B cell (primary cell): Measurements from ENCODE around the gene ZNF19. TPM values are rescaled to one million over a fixed set of nuclear protein-coding genes. Genes with fewer than 3 reads are reported as not detected.

Source experiments
- ATAC-seq: fragments of 200-7000 bp; cut with Tn5 transposase; one replicate; pipeline ENCODE4 v1.10.0; 2021; ENCODE audit warnings: low read depth, mild to moderate bottlenecking, moderate number of reproducible peaks, moderate library complexity
- CTCF ChIA-PET: fragments of 350-600 bp; sonication (Branson Sonifier 250); formaldehyde crosslinking; loops from one replicate; lab custom pipeline; 2021; ENCODE audit warnings: antibody characterized with exemption, inconsistent platforms; lab: Charles Lee
- POLR2A ChIA-PET: fragments of 350-600 bp; sonication (Branson Sonifier 250); formaldehyde crosslinking; loops from one replicate; lab custom pipeline; 2021; ENCODE audit warnings: antibody characterized with exemption; lab: Charles Lee
- DNase-seq: peaks from one replicate; pipeline ENCODE4 v3.0.0; 2013
- H2AFZ ChIP-seq: 2 replicates; pipeline ENCODE4 v1.6.1; 2012; ENCODE audit warnings: mild to moderate bottlenecking, low read depth, low read length; ENCODE audit not compliant: insufficient read depth, poor library complexity, severe bottlenecking
- H3K27ac ChIP-seq, 2 donors: 1 replicate in 1 of 2; 2 replicates in 1 of 2; pipeline ENCODE4 v1.5.1; 2012 to 2013; ENCODE audit warnings: low read length in 2 of 2, mild to moderate bottlenecking in 2 of 2, moderate library complexity in 1 of 2
- H3K27me3 ChIP-seq, 4 experiments: fragments of 200-600 bp in 1 of 4; sonication (generic) in 1 of 4; replicated peaks in 1 of 4; 1 replicate in 2 of 4; 2 replicates in 2 of 4; pipeline versions ENCODE4 v1.6.1 to v1.7.0; 2013 to 2016; ENCODE audit warnings: low read length in 3 of 4, mild to moderate bottlenecking in 2 of 4, mixed read lengths in 1 of 4, moderate library complexity in 1 of 4; ENCODE audit not compliant: insufficient read depth in 4 of 4, control insufficient read depth in 3 of 4; ENCODE audit errors: control extremely low read depth in 1 of 4
- H3K36me3 ChIP-seq, 2 experiments: replicated peaks in 1 of 2; 1 replicate in 1 of 2; 2 replicates in 1 of 2; pipeline versions ENCODE4 v1.6.1 to v1.7.1; 2013; ENCODE audit warnings: low read length in 1 of 2; ENCODE audit not compliant: insufficient read depth in 2 of 2, control insufficient read depth in 1 of 2; ENCODE audit errors: control extremely low read depth in 1 of 2, extremely low read depth in 1 of 2
- H3K4me1 ChIP-seq, 2 donors: fragments of 200-600 bp in 1 of 2; sonication (generic) in 1 of 2; 1 replicate in 1 of 2; 2 replicates in 1 of 2; pipeline versions ENCODE4 v1.5.1 to v1.6.1; 2013 to 2017; ENCODE audit warnings: low read length in 2 of 2; ENCODE audit not compliant: control insufficient read depth in 2 of 2, insufficient read depth in 2 of 2
- H3K4me2 ChIP-seq: replicated peaks from 2 replicates; pipeline ENCODE3; 2012; ENCODE audit warnings: mild to moderate bottlenecking, low read depth, low read length; ENCODE audit not compliant: poor library complexity, severe bottlenecking
- H3K4me3 ChIP-seq, 5 experiments: fragments of 200-600 bp in 1 of 5; sonication (generic) in 1 of 5; 1 replicate in 3 of 5; 2 replicates in 2 of 5; pipeline versions ENCODE4 v1.5.1 to v1.7.0; 2011 to 2016; ENCODE audit warnings: low read length in 4 of 5, mild to moderate bottlenecking in 4 of 5, low read depth in 2 of 5, control low read depth in 1 of 5, moderate library complexity in 1 of 5; ENCODE audit not compliant: insufficient read depth in 1 of 5; ENCODE audit errors: control extremely low read depth in 1 of 5, extremely low read depth in 1 of 5
- H3K79me2 ChIP-seq: fragments of 200-600 bp; sonication (generic); one replicate; pipeline ENCODE4 v1.6.0; 2016; ENCODE audit warnings: low read length; ENCODE audit not compliant: control insufficient read depth, insufficient read depth
- H3K9ac ChIP-seq: fragments of 200-600 bp; sonication (generic); 2 replicates; pipeline ENCODE4 v1.6.1; 2017; ENCODE audit warnings: mild to moderate bottlenecking, low read length, moderate library complexity
- H3K9me3 ChIP-seq, 3 donors: one replicate each; pipeline versions ENCODE4 v1.6.1 to v1.7.1; 2013; ENCODE audit warnings: low read length in 2 of 3; ENCODE audit not compliant: control insufficient read depth in 2 of 3, insufficient read depth in 1 of 3; ENCODE audit errors: control extremely low read depth in 1 of 3
- H4K20me1 ChIP-seq: 2 replicates; pipeline ENCODE4 v1.6.0; 2012; ENCODE audit warnings: mild to moderate bottlenecking, low read length; ENCODE audit not compliant: insufficient read depth, control insufficient read depth, poor library complexity, severe bottlenecking
- H3K27ac Mint-ChIP-seq: one replicate; pipeline ENCODE4 v1.8.0; 2021; ENCODE audit warnings: mixed read lengths
- H3K27me3 Mint-ChIP-seq: one replicate; pipeline ENCODE4 v1.8.0; 2021; ENCODE audit warnings: mixed read lengths
- H3K4me1 Mint-ChIP-seq: one replicate; pipeline ENCODE4 v1.8.0; 2021; ENCODE audit warnings: mixed read lengths
- H3K4me3 Mint-ChIP-seq: one replicate; pipeline ENCODE4 v1.8.0; 2021; ENCODE audit warnings: mixed read lengths
- H3K9me3 Mint-ChIP-seq: one replicate; pipeline ENCODE4 v1.8.0; 2022; ENCODE audit warnings: mixed read lengths; ENCODE audit not compliant: insufficient read depth
- EZH2 ChIP-seq: IDR thresholded peaks from 2 replicates; pipeline ENCODE4 v1.6.1; 2012; ENCODE audit warnings: borderline replicate concordance, low read depth, mild to moderate bottlenecking, moderate library complexity, low read length; ENCODE audit not compliant: insufficient read depth, poor library complexity, severe bottlenecking
- WGBS: methylation state at CpG from one replicate; pipeline ENCODE4 v1.1.5; 2013; ENCODE audit warnings: missing lambda C conversion rate; ENCODE audit not compliant: insufficient coverage; 5-methylcytosine and 5-hydroxymethylcytosine counted together
- intact Hi-C: fragments of 100-400 bp; cut with micrococcal nuclease; formaldehyde crosslinking; loops from one replicate; pipeline ENCODE4 v1.10.0; 2022
- polyA plus RNA-seq: library from polyadenylated mRNA; depleted of rRNA; stranded (reverse); fragments of >200 nt; gene quantifications from 2 replicates; pipeline ENCODE4 v1.2.3, GENCODE V29; 2012
- total RNA-seq, 2 donors: library from RNA; stranded (reverse); fragments of 120-200 nt in 1 of 2; gene quantifications; 1 replicate in 1 of 2; 2 replicates in 1 of 2; pipeline versions ENCODE4 v1.2.3 to v1.2.4, GENCODE V29; 2013 to 2022
- TF ChIP-seq, protein P1 (sequence below): fragments of 200-600 bp; IDR thresholded peaks from one replicate; pipeline ENCODE4 v1.8.0; 2022; ENCODE audit warnings: antibody characterized with exemption, mild to moderate bottlenecking

ZNF19 gene
- total and polyA plus RNA-seq, 2 donors (not counting 1 experiment from before 2014, with no cell fraction given) = 2.4 to 12.6 TPM

GRCh38 chr16:71479420-71479819 is 9.7 kb downstream of the ZNF19 start:
- Histone ChIP-seq H3K9ac (no peak overlapping the region), H2AFZ (no peak overlapping the region), H3K27me3 (no peaks in the 10 kb centered on the region), H3K27ac (no peak overlapping the region), H3K4me3 (no peak overlapping the region), H3K79me2 (peaks cover 19% of the 10 kb centered on the region), H3K9me3 (no peaks in the 10 kb centered on the region), H4K20me1 (no peaks in the 10 kb centered on the region), H3K4me1 (peaks cover 6 to 8% of the 10 kb centered on the region in 2 donors), H3K4me2 (no peak overlapping the region), H3K36me3 (peaks cover 0 to 33% of the 10 kb centered on the region in 2 experiments)
- ChIA-PET POLR2A (no interaction called here), CTCF (interaction anchor here (0.6 to 1.2 kb wide), 2 partner anchors 15 to 130 kb away, joined by 3 to 4 read pairs; no protein-coding TSS in a partner anchor)
- no peak overlapping the region for H3K27ac Mint-ChIP-seq
- no peaks in the 10 kb centered on the region for H3K9me3 Mint-ChIP-seq
- H3K4me1 Mint-ChIP-seq = peaks cover 9% of the 10 kb centered on the region
- WGBS = 67% methylated on average over 3 of the region's 3 CpGs
- ATAC-seq (no peak), DNase-seq (no peak)
- TF ChIP-seq, protein P1, sequence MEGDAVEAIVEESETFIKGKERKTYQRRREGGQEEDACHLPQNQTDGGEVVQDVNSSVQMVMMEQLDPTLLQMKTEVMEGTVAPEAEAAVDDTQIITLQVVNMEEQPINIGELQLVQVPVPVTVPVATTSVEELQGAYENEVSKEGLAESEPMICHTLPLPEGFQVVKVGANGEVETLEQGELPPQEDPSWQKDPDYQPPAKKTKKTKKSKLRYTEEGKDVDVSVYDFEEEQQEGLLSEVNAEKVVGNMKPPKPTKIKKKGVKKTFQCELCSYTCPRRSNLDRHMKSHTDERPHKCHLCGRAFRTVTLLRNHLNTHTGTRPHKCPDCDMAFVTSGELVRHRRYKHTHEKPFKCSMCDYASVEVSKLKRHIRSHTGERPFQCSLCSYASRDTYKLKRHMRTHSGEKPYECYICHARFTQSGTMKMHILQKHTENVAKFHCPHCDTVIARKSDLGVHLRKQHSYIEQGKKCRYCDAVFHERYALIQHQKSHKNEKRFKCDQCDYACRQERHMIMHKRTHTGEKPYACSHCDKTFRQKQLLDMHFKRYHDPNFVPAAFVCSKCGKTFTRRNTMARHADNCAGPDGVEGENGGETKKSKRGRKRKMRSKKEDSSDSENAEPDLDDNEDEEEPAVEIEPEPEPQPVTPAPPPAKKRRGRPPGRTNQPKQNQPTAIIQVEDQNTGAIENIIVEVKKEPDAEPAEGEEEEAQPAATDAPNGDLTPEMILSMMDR = no peak
- TF ChIP-seq EZH2 = no peak
- no peaks in the 10 kb centered on the region for H3K27me3 Mint-ChIP-seq
- no peak overlapping the region for H3K4me3 Mint-ChIP-seq
- intact Hi-C loops = no loop called here

- DNase-seq (no peak), ATAC-seq (no peak)
- no peak overlapping the region for H3K9ac ChIP-seq
- H3K4me2 ChIP-seq = no peak overlapping the region
- ChIA-PET CTCF (no interaction called here), POLR2A (no interaction called here)
- no peaks in the 10 kb centered on the region for H3K9me3 Mint-ChIP-seq
- H3K79me2 ChIP-seq = peaks cover 7% of the 10 kb centered on the region
- H4K20me1 ChIP-seq = no peaks in the 10 kb centered on the region
- H3K4me1 Mint-ChIP-seq = no peaks in the 10 kb centered on the region
- intact Hi-C loops = no loop called here
- no peaks in the 10 kb centered on the region for H3K4me1 ChIP-seq
- H3K27me3 Mint-ChIP-seq = no peaks in the 10 kb centered on the region
- no peak overlapping the region for H3K4me3 ChIP-seq
- WGBS = 80% methylated on average over 1 of the region's 4 CpGs
- H2AFZ ChIP-seq = no peak overlapping the region
- no peaks in the 10 kb centered on the region for H3K27me3 ChIP-seq
- no peaks in the 10 kb centered on the region for H3K9me3 ChIP-seq
- peaks cover 0 to 33% of the 10 kb centered on the region in 2 experiments for H3K36me3 ChIP-seq
- no peak overlapping the region for H3K27ac Mint-ChIP-seq
- TF ChIP-seq EZH2 = no peak
- TF ChIP-seq, protein P1 = no peak
- H3K27ac ChIP-seq = no peak overlapping the region
- no peak overlapping the region for H3K4me3 Mint-ChIP-seq
Measured at GRCh38 chr16:71476457-71477124, 12.5 kb downstream of the ZNF19 start.
